ENCODE measurements around the gene CREG1.

The CREG1 gene

GRCh38 chr1:167518331-167518700 lies 35.2 kb downstream of the CREG1 start, which contains the start of gene CD247:
Gene CD247, minus strand, starts transcription at chr1:167518529. Its CDS starts 64 bp downstream, at chr1:167518465.
- Histone ChIP-seq H2AFZ (ENCODE audit: low read depth, low read length) (no peak within 1 kb of the TSS), H2BK120ac (ENCODE audit: low read depth, low read length) (no peak within 1 kb of the TSS), H3K9ac (ENCODE audit: low read length) (no peak within 1 kb of the TSS), H3K36me3 (ENCODE audit: control insufficient read depth in 1 of 2, insufficient read depth in 2 of 2, low read depth in 1 of 2, low read length in 2 of 2) (no peaks in the 10 kb centered on the region), H2BK12ac (ENCODE audit: low read length in 2 of 2) (no peak within 1 kb of the TSS), H3K9me3 (ENCODE audit: control insufficient read depth, low read length) (no peaks in the 10 kb centered on the region), H3K4me3 (ENCODE audit: insufficient read depth in 1 of 2, low read depth in 1 of 2, low read length in 2 of 2) (no peak within 1 kb of the TSS), H3K27ac (ENCODE audit: low read length, poor library complexity, severe bottlenecking) (no peak within 1 kb of the TSS), H2AK5ac (ENCODE audit: low read length, severe bottlenecking) (no peak within 1 kb of the TSS), H3K18ac (ENCODE audit: low read depth in 1 of 2, low read length in 2 of 2) (no peak within 1 kb of the TSS), H2BK15ac (ENCODE audit: low read depth, poor library complexity, severe bottlenecking) (no peak within 1 kb of the TSS), H3K4me2 (ENCODE audit: low read length, poor library complexity, severe bottlenecking) (no peak within 1 kb of the TSS), H4K8ac (ENCODE audit: low read length) (no peak within 1 kb of the TSS), H3K79me1 (replicated peaks; ENCODE audit: low read length, poor library complexity, severe bottlenecking) (no peaks in the 10 kb centered on the region), H4K91ac (ENCODE audit: low read length) (no peak within 1 kb of the TSS), H3K4ac (ENCODE audit: low read depth in 1 of 2, low read length in 2 of 2) (no peak within 1 kb of the TSS), H3K14ac (ENCODE audit: low read length in 2 of 2) (no peak within 1 kb of the TSS), H3K27me3 (ENCODE audit: control insufficient read depth in 1 of 2, insufficient read depth in 1 of 2, low read length in 2 of 2) (peaks cover 6 to 19% of the 10 kb centered on the region in 2 experiments), H3K23ac (ENCODE audit: low read length in 2 of 2) (no peak within 1 kb of the TSS), H2BK5ac (ENCODE audit: low read depth, low read length, poor library complexity, severe bottlenecking) (no peak within 1 kb of the TSS), H3K4me1 (ENCODE audit: control insufficient read depth, insufficient read depth, low read depth, low read length) (no peaks in the 10 kb centered on the region)
- 93% methylated on average over 13 of the region's 14 CpGs for WGBS
- DNase-seq: no peak

- Histone ChIP-seq H3K9ac (ENCODE audit: low read length) (no peak overlapping the region), H2AK5ac (ENCODE audit: low read length, severe bottlenecking) (no peak overlapping the region), H3K79me1 (replicated peaks; ENCODE audit: low read length, poor library complexity, severe bottlenecking) (no peaks in the 10 kb centered on the region), H3K4ac (ENCODE audit: low read depth in 1 of 2, low read length in 2 of 2) (no peak overlapping the region), H3K27me3 (ENCODE audit: control insufficient read depth in 1 of 2, insufficient read depth in 1 of 2, low read length in 2 of 2) (peaks cover 9 to 20% of the 10 kb centered on the region in 2 experiments), H3K4me2 (ENCODE audit: low read length, poor library complexity, severe bottlenecking) (no peak overlapping the region), H2AFZ (ENCODE audit: low read depth, low read length) (no peak overlapping the region), H2BK120ac (ENCODE audit: low read depth, low read length) (no peak overlapping the region), H3K36me3 (ENCODE audit: control insufficient read depth in 1 of 2, insufficient read depth in 2 of 2, low read depth in 1 of 2, low read length in 2 of 2) (no peaks in the 10 kb centered on the region), H2BK5ac (ENCODE audit: low read depth, low read length, poor library complexity, severe bottlenecking) (no peak overlapping the region), H3K9me3 (ENCODE audit: control insufficient read depth, low read length) (no peaks in the 10 kb centered on the region), H2BK15ac (ENCODE audit: low read depth, poor library complexity, severe bottlenecking) (no peak overlapping the region), H2BK12ac (ENCODE audit: low read length in 2 of 2) (no peak overlapping the region), H4K91ac (ENCODE audit: low read length) (no peak overlapping the region), H3K14ac (ENCODE audit: low read length in 2 of 2) (no peak overlapping the region), H3K4me1 (ENCODE audit: control insufficient read depth, insufficient read depth, low read depth, low read length) (no peaks in the 10 kb centered on the region), H3K4me3 (ENCODE audit: insufficient read depth in 1 of 2, low read depth in 1 of 2, low read length in 2 of 2) (no peak overlapping the region), H3K18ac (ENCODE audit: low read depth in 1 of 2, low read length in 2 of 2) (no peak overlapping the region), H4K8ac (ENCODE audit: low read length) (no peak overlapping the region), H3K27ac (ENCODE audit: low read length, poor library complexity, severe bottlenecking) (no peak overlapping the region), H3K23ac (ENCODE audit: low read length in 2 of 2) (no peak overlapping the region)
- DNase-seq: no peak
- 90% methylated on average over 27 of the region's 30 CpGs for WGBS
Observed at GRCh38 chr1:167517535-167518330, 35.8 kb downstream of the CREG1 start.

GRCh38 chr1:167516404-167517388 lies 36.9 kb downstream of the CREG1 start:
- WGBS: 88% methylated on average over 14 of the region's 19 CpGs
- H3K4me2 ChIP-seq (ENCODE audit: low read length, poor library complexity, severe bottlenecking): no peak overlapping the region
- H3K79me1 ChIP-seq (replicated peaks; ENCODE audit: low read length, poor library complexity, severe bottlenecking): no peaks in the 10 kb centered on the region
- no peak overlapping the region for H3K14ac ChIP-seq (ENCODE audit: low read length in 2 of 2)
- peaks cover 20 to 24% of the 10 kb centered on the region in 2 experiments for H3K27me3 ChIP-seq (ENCODE audit: control insufficient read depth in 1 of 2, insufficient read depth in 1 of 2, low read length in 2 of 2)
- H3K4me1 ChIP-seq (ENCODE audit: control insufficient read depth, insufficient read depth, low read depth, low read length): no peaks in the 10 kb centered on the region
- no peak overlapping the region for H2AFZ ChIP-seq (ENCODE audit: low read depth, low read length)
- H4K8ac ChIP-seq (ENCODE audit: low read length): no peak overlapping the region
- no peaks in the 10 kb centered on the region for H3K36me3 ChIP-seq (ENCODE audit: control insufficient read depth in 1 of 2, insufficient read depth in 2 of 2, low read depth in 1 of 2, low read length in 2 of 2)
- H2BK120ac ChIP-seq (ENCODE audit: low read depth, low read length): no peak overlapping the region
- no peak overlapping the region for H4K91ac ChIP-seq (ENCODE audit: low read length)
- peak overlapping the region in 1 of 2 experiments; percentile 59 for H3K23ac ChIP-seq (ENCODE audit: low read length in 2 of 2)
- H3K9me3 ChIP-seq (ENCODE audit: control insufficient read depth, low read length): no peaks in the 10 kb centered on the region
- H3K4me3 ChIP-seq (ENCODE audit: insufficient read depth in 1 of 2, low read depth in 1 of 2, low read length in 2 of 2): no peak overlapping the region
- H3K27ac ChIP-seq (ENCODE audit: low read length, poor library complexity, severe bottlenecking): no peak overlapping the region
- no peak overlapping the region for H2BK15ac ChIP-seq (ENCODE audit: low read depth, poor library complexity, severe bottlenecking)
- no peak overlapping the region for H3K18ac ChIP-seq (ENCODE audit: low read depth in 1 of 2, low read length in 2 of 2)
- no peak overlapping the region for H3K4ac ChIP-seq (ENCODE audit: low read depth in 1 of 2, low read length in 2 of 2)
- no peak for DNase-seq
- no peak overlapping the region for H2BK5ac ChIP-seq (ENCODE audit: low read depth, low read length, poor library complexity, severe bottlenecking)
- no peak overlapping the region for H3K9ac ChIP-seq (ENCODE audit: low read length)
- no peak overlapping the region for H2AK5ac ChIP-seq (ENCODE audit: low read length, severe bottlenecking)
- H2BK12ac ChIP-seq (ENCODE audit: low read length in 2 of 2): no peak overlapping the region

- Histone ChIP-seq H2AK5ac (ENCODE audit: low read length, severe bottlenecking) (no peak overlapping the region), H3K4ac (ENCODE audit: low read depth in 1 of 2, low read length in 2 of 2) (no peak overlapping the region), H3K27ac (ENCODE audit: low read length, poor library complexity, severe bottlenecking) (no peak overlapping the region), H3K9ac (ENCODE audit: low read length) (no peak overlapping the region), H3K18ac (ENCODE audit: low read depth in 1 of 2, low read length in 2 of 2) (no peak overlapping the region), H2AFZ (ENCODE audit: low read depth, low read length) (no peak overlapping the region), H3K79me1 (replicated peaks; ENCODE audit: low read length, poor library complexity, severe bottlenecking) (no peaks in the 10 kb centered on the region), H4K91ac (ENCODE audit: low read length) (no peak overlapping the region), H3K4me2 (ENCODE audit: low read length, poor library complexity, severe bottlenecking) (no peak overlapping the region), H3K4me3 (ENCODE audit: insufficient read depth in 1 of 2, low read depth in 1 of 2, low read length in 2 of 2) (no peak overlapping the region), H3K36me3 (ENCODE audit: control insufficient read depth in 1 of 2, insufficient read depth in 2 of 2, low read depth in 1 of 2, low read length in 2 of 2) (no peaks in the 10 kb centered on the region), H2BK12ac (ENCODE audit: low read length in 2 of 2) (no peak overlapping the region), H3K23ac (ENCODE audit: low read length in 2 of 2) (peak overlapping the region in 1 of 2 experiments; percentile 9), H4K8ac (ENCODE audit: low read length) (no peak overlapping the region), H3K27me3 (ENCODE audit: control insufficient read depth in 1 of 2, insufficient read depth in 1 of 2, low read length in 2 of 2) (peaks cover 24 to 27% of the 10 kb centered on the region in 2 experiments), H2BK120ac (ENCODE audit: low read depth, low read length) (no peak overlapping the region), H2BK15ac (ENCODE audit: low read depth, poor library complexity, severe bottlenecking) (no peak overlapping the region), H3K9me3 (ENCODE audit: control insufficient read depth, low read length) (no peaks in the 10 kb centered on the region), H3K14ac (ENCODE audit: low read length in 2 of 2) (no peak overlapping the region), H3K4me1 (ENCODE audit: control insufficient read depth, insufficient read depth, low read depth, low read length) (no peaks in the 10 kb centered on the region), H2BK5ac (ENCODE audit: low read depth, low read length, poor library complexity, severe bottlenecking) (no peak overlapping the region)
- no peak for DNase-seq
- WGBS: 84% methylated on average over 4 of the region's 4 CpGs
Observed at GRCh38 chr1:167515893-167516321, 37.7 kb downstream of the CREG1 start.

All from mesenchymal stem cell (in vitro differentiated cells and primary cell).